H9 (cell line): ENCODE results near the gene AFF1. TPM values are rescaled to one million over a fixed set of nuclear protein-coding genes. Genes with fewer than 3 reads are reported as not detected.

Experiments
- DNase-seq: peaks from one replicate; pipeline ENCODE4 v3.0.0-alpha.2; 2017
- H2AFZ ChIP-seq: one replicate; pipeline ENCODE4 v1.6.1; 2013; ENCODE audit warnings: mild to moderate bottlenecking, low read length, control low read depth, moderate library complexity
- H2AK5ac ChIP-seq: 2 replicates; pipeline ENCODE4 v1.6.1; 2013; ENCODE audit warnings: low read length, control low read depth, mixed read lengths; ENCODE audit not compliant: insufficient read length
- H2BK120ac ChIP-seq: one replicate; pipeline ENCODE4 v1.6.1; 2013; ENCODE audit warnings: low read depth, mild to moderate bottlenecking, low read length, control low read depth, inconsistent platforms; ENCODE audit not compliant: poor library complexity, severe bottlenecking
- H2BK12ac ChIP-seq: 2 replicates; pipeline ENCODE4 v1.6.1; 2013; ENCODE audit warnings: low read length, control low read depth, mixed read lengths, low read depth; ENCODE audit not compliant: insufficient read length
- H2BK15ac ChIP-seq: 2 replicates; pipeline ENCODE4 v1.6.1; 2013; ENCODE audit warnings: low read depth, low read length, control low read depth
- H2BK20ac ChIP-seq: one replicate; pipeline ENCODE4 v1.6.1; 2013; ENCODE audit warnings: low read depth, mild to moderate bottlenecking, low read length, control low read depth, inconsistent platforms; ENCODE audit not compliant: poor library complexity, severe bottlenecking
- H2BK5ac ChIP-seq: 2 replicates; pipeline ENCODE4 v1.6.1; 2013; ENCODE audit warnings: low read length, control low read depth, mixed read lengths; ENCODE audit not compliant: insufficient read length
- H3K14ac ChIP-seq: 2 replicates; pipeline ENCODE4 v1.6.1; 2013; ENCODE audit warnings: low read length, control low read depth; ENCODE audit not compliant: insufficient read depth
- H3K18ac ChIP-seq: 2 replicates; pipeline ENCODE4 v1.6.1; 2013; ENCODE audit warnings: low read depth, mild to moderate bottlenecking, mixed read lengths, low read length, control low read depth; ENCODE audit not compliant: insufficient read length
- H3K23ac ChIP-seq: 2 replicates; pipeline ENCODE4 v1.6.1; 2013; ENCODE audit warnings: low read length, control low read depth, mixed read lengths, low read depth; ENCODE audit not compliant: insufficient read length
- H3K23me2 ChIP-seq: 2 replicates; pipeline ENCODE4 v1.6.1; 2013; ENCODE audit warnings: low read depth, mild to moderate bottlenecking, mixed read lengths, low read length, control low read depth; ENCODE audit not compliant: insufficient read length, poor library complexity, severe bottlenecking
- H3K27ac ChIP-seq: 2 replicates; pipeline ENCODE4 v1.5.1; 2013; ENCODE audit warnings: low read length, control low read depth, mixed read lengths, low read depth; ENCODE audit not compliant: insufficient read length
- H3K27me3 ChIP-seq: 2 replicates; pipeline ENCODE4 v1.6.1; 2013; ENCODE audit warnings: low read length, control low read depth, inconsistent platforms; ENCODE audit not compliant: insufficient read depth
- H3K4ac ChIP-seq: 2 replicates; pipeline ENCODE4 v1.6.1; 2013; ENCODE audit warnings: low read depth, mild to moderate bottlenecking, control low read depth, inconsistent platforms, low read length, moderate library complexity
- H3K4me1 ChIP-seq: 2 replicates; pipeline ENCODE4 v1.6.1; 2013; ENCODE audit warnings: low read length, control low read depth, inconsistent platforms; ENCODE audit not compliant: insufficient read depth
- H3K4me2 ChIP-seq: 2 replicates; pipeline ENCODE4 v1.6.1; 2013; ENCODE audit warnings: low read length, control low read depth, mixed read lengths; ENCODE audit not compliant: insufficient read length, insufficient read depth
- H3K56ac ChIP-seq: 2 replicates; pipeline ENCODE4 v1.6.1; 2013; ENCODE audit warnings: low read depth, mild to moderate bottlenecking, mixed read lengths, low read length, control low read depth; ENCODE audit not compliant: insufficient read length
- H3K79me1 ChIP-seq: 2 replicates; pipeline ENCODE4 v1.6.1; 2013; ENCODE audit warnings: low read depth, mild to moderate bottlenecking, moderate library complexity, low read length, control low read depth, inconsistent platforms; ENCODE audit not compliant: insufficient read depth, poor library complexity, severe bottlenecking
- H3K79me2 ChIP-seq: 2 replicates; pipeline ENCODE4 v1.6.1; 2013; ENCODE audit warnings: low read length, control low read depth, inconsistent platforms; ENCODE audit not compliant: insufficient read depth
- H3K9ac ChIP-seq: 2 replicates; pipeline ENCODE4 v1.6.1; 2013; ENCODE audit warnings: low read length, control low read depth, mixed read lengths; ENCODE audit not compliant: insufficient read length; ENCODE audit errors: extremely low read depth
- H3K9me3 ChIP-seq: one replicate; pipeline ENCODE4 v1.6.1; 2013; ENCODE audit warnings: low read depth, low read length, inconsistent platforms; ENCODE audit not compliant: control insufficient read depth
- H3T11ph ChIP-seq: one replicate; pipeline ENCODE4 v1.6.1; 2013; ENCODE audit warnings: mild to moderate bottlenecking, low read length, control low read depth, inconsistent platforms
- H4K20me1 ChIP-seq: one replicate; pipeline ENCODE4 v1.6.1; 2013; ENCODE audit not compliant: control insufficient read depth, insufficient read length, insufficient read depth
- H4K5ac ChIP-seq: 2 replicates; pipeline ENCODE4 v1.6.1; 2013; ENCODE audit warnings: low read depth, mild to moderate bottlenecking, mixed read lengths, low read length, control low read depth; ENCODE audit not compliant: insufficient read length
- H4K8ac ChIP-seq: replicated peaks from 2 replicates; pipeline ENCODE4 v1.6.1; 2013; ENCODE audit warnings: low read length, control low read depth, mixed read lengths, low read depth; ENCODE audit not compliant: insufficient read length
- H4K91ac ChIP-seq: 2 replicates; pipeline ENCODE4 v1.6.1; 2013; ENCODE audit warnings: low read depth, mild to moderate bottlenecking, moderate library complexity, mixed read lengths, low read length, control low read depth; ENCODE audit not compliant: insufficient read length
- H3K27ac Mint-ChIP-seq, 3 experiments: 2 replicates in 2 of 3; 3 replicates in 1 of 3; pipeline ENCODE4 v1.8.0; 2020 to 2021; ENCODE audit warnings: mixed read lengths in 3 of 3, mild to moderate bottlenecking in 1 of 3, moderate library complexity in 1 of 3
- H3K27me3 Mint-ChIP-seq: 2 replicates; pipeline ENCODE4 v1.8.0; 2021; ENCODE audit warnings: low read depth, mild to moderate bottlenecking, moderate library complexity, mixed read lengths
- H3K36me3 Mint-ChIP-seq, 3 experiments: 2 replicates in 2 of 3; 3 replicates in 1 of 3; pipeline ENCODE4 v1.8.0; 2020 to 2021; ENCODE audit warnings: low read depth in 3 of 3, mixed read lengths in 3 of 3; ENCODE audit not compliant: insufficient read depth in 1 of 3
- H3K4me1 Mint-ChIP-seq, 2 experiments: 2 replicates each; pipeline ENCODE4 v1.8.0; 2020; ENCODE audit warnings: mixed read lengths in 2 of 2
- H3K4me3 Mint-ChIP-seq, 2 experiments: 2 replicates in 1 of 2; 3 replicates in 1 of 2; pipeline ENCODE4 v1.8.0; 2020 to 2021; ENCODE audit warnings: mild to moderate bottlenecking in 2 of 2, mixed read lengths in 2 of 2, moderate library complexity in 1 of 2
- H3K9me3 Mint-ChIP-seq, 2 experiments: 2 replicates in 1 of 2; 3 replicates in 1 of 2; pipeline ENCODE4 v1.8.0; 2020; ENCODE audit warnings: mild to moderate bottlenecking in 2 of 2, mixed read lengths in 2 of 2, moderate library complexity in 1 of 2
- WGBS: extraction: QIAGEN DNeasy Blood & Tissue Kit; methylation state at CpG from one replicate; pipeline ENCODE4 v1.1.7; 2013; ENCODE audit warnings: missing lambda C conversion rate, low lambda C conversion rate, mixed read lengths; ENCODE audit not compliant: insufficient read length; ENCODE audit errors: extremely low coverage; 5-methylcytosine and 5-hydroxymethylcytosine counted together
- total RNA-seq: library from RNA; stranded (reverse); gene quantifications from 2 replicates; pipeline ENCODE4 v1.2.1, GENCODE V29; 2021
- TF ChIP-seq, protein P1 (sequence below): fragments of 200-600 bp; sonication (generic); conservative IDR thresholded peaks from 3 replicates; pipeline ENCODE4 v1.8.0; 2021; ENCODE audit warnings: antibody characterized with exemption, mild to moderate bottlenecking

AFF1 gene
- total RNA-seq, 1 experiment from 2014 or later: 74.5 TPM

DNA sequence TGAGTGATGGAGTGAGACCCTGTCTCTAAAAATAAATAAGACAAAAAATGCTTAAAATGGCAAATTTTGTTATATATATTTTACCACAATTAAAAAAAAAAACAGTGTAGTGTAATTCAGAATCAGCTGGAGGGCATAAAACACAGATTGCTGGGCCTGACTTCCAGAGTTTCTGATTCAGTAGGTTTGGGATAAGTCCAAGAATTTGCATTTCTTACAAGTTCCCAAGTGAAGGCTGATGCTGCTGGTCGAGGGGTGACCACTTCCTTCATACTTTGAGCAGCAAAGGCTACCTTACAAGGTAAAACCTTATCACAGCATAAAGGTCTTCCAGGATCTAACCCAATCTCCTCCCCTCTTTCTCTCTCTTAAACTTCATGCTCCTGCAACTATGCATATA lies 244.9 kb downstream of the AFF1 start:
- no peaks in the 10 kb centered on the region for H3K9me3 Mint-ChIP-seq

More for the DNA sequence above, 244.9 kb downstream of the AFF1 start:
- H3K79me2 ChIP-seq: no peaks in the 10 kb centered on the region
- peaks cover 0 to 3% of the 10 kb centered on the region in 2 experiments; a peak in 2 of 4 replicates for H3K4me1 Mint-ChIP-seq
- H3K9me3 ChIP-seq: no peaks in the 10 kb centered on the region
- no peak overlapping the region for H3T11ph ChIP-seq
- no peaks in the 10 kb centered on the region for H3K79me1 ChIP-seq
- no peak overlapping the region for H2BK5ac ChIP-seq
- no peak overlapping the region for H2AFZ ChIP-seq
- no peak overlapping the region for H3K27ac ChIP-seq
- no peak overlapping the region for H2BK120ac ChIP-seq
- H3K27me3 ChIP-seq: no peaks in the 10 kb centered on the region
- WGBS: no CpG with 5 or more reads among the region's 1 CpG
- no peaks in the 10 kb centered on the region for H4K20me1 ChIP-seq
- no peaks in the 10 kb centered on the region for H3K4me1 ChIP-seq
- H3K4ac ChIP-seq: no peak overlapping the region
- no peak overlapping the region for H4K91ac ChIP-seq
- no peak overlapping the region for H4K8ac ChIP-seq
- H3K18ac ChIP-seq: no peak overlapping the region
- H2BK15ac ChIP-seq: no peak overlapping the region
- no peak overlapping the region for H3K23ac ChIP-seq
- no peaks in the 10 kb centered on the region for H3K23me2 ChIP-seq
- no peak overlapping the region for H3K56ac ChIP-seq
- H3K9ac ChIP-seq: no peak overlapping the region
- no peak for DNase-seq
- H3K36me3 Mint-ChIP-seq: peaks cover 0 to 4% (median 2%) of the 10 kb centered on the region in 3 experiments; a peak in 4 of 7 replicates
- H3K27ac Mint-ChIP-seq: no peak overlapping the region
- no peak overlapping the region for H2AK5ac ChIP-seq
- no peak overlapping the region for H3K4me2 ChIP-seq
- TF ChIP-seq, protein P1, sequence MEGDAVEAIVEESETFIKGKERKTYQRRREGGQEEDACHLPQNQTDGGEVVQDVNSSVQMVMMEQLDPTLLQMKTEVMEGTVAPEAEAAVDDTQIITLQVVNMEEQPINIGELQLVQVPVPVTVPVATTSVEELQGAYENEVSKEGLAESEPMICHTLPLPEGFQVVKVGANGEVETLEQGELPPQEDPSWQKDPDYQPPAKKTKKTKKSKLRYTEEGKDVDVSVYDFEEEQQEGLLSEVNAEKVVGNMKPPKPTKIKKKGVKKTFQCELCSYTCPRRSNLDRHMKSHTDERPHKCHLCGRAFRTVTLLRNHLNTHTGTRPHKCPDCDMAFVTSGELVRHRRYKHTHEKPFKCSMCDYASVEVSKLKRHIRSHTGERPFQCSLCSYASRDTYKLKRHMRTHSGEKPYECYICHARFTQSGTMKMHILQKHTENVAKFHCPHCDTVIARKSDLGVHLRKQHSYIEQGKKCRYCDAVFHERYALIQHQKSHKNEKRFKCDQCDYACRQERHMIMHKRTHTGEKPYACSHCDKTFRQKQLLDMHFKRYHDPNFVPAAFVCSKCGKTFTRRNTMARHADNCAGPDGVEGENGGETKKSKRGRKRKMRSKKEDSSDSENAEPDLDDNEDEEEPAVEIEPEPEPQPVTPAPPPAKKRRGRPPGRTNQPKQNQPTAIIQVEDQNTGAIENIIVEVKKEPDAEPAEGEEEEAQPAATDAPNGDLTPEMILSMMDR: no peak
- no peak overlapping the region for H2BK20ac ChIP-seq
- no peak overlapping the region for H3K14ac ChIP-seq
- H2BK12ac ChIP-seq: no peak overlapping the region
- no peak overlapping the region for H4K5ac ChIP-seq
- no peak overlapping the region for H3K4me3 Mint-ChIP-seq
- no peaks in the 10 kb centered on the region for H3K27me3 Mint-ChIP-seq
